K562 (cell line): ENCODE results near the gene BACH1. TPM values are rescaled to one million over a fixed set of nuclear protein-coding genes. Genes with fewer than 3 reads are reported as not detected.

Source experiments
- ATAC-seq: fragments of 200-7000 bp; cut with Tn5 transposase; 3 replicates; pipeline ENCODE4 v1.9.1; 2020; ENCODE audit warnings: moderate library complexity
- BruUV-seq: library from RNA; stranded (reverse); fragments of 400-500 nt; replicated peaks from 2 replicates; lab custom pipeline; 2021; lab: Mats Ljungman, UMichigan
- CTCF ChIA-PET: fragments of 300-600 bp; formaldehyde crosslinking; extraction: SDS; loops from one replicate; lab custom pipeline; 2021; ENCODE audit warnings: low intra/inter-chr PET ratio; lab: Yijun Ruan, JAX
- POLR2A ChIA-PET: fragments of 300-600, 350-650 bp; sonication (Branson Sonifier 250); formaldehyde crosslinking; extraction: SDS; loops from one replicate; lab custom pipeline; 2021; ENCODE audit warnings: antibody characterized with exemption, inconsistent platforms; lab: Yijun Ruan, JAX
- DNase-seq, 4 experiments: peaks; one replicate each; pipeline versions ENCODE4 v3.0.0 to v3.0.0-alpha.2; 2011 to 2018; ENCODE audit warnings: low spot score in 3 of 4, mixed read lengths in 3 of 4; ENCODE audit errors: extremely low read depth in 1 of 4
- FAIRE-seq: peaks from 2 replicates; lab custom pipeline; 2011; peaks lifted over from hg19 to GRCh38; lab: Jason Lieb, UNC
- H2AFZ ChIP-seq: 2 replicates; pipeline ENCODE4 v1.6.0; 2011; ENCODE audit warnings: low read depth, low read length, control low read depth, inconsistent platforms
- H3K27ac ChIP-seq: fragments of 200-600 bp; 3 replicates; pipeline ENCODE4 v1.8.0; 2011; ENCODE audit warnings: low read depth, mild to moderate bottlenecking, control low read depth, inconsistent platforms, low read length, moderate library complexity, mixed read lengths; ENCODE audit errors: extremely low read depth
- H3K27me3 ChIP-seq, 2 experiments: fragments of 300-600 bp in 1 of 2; 2 replicates in 1 of 2; 3 replicates in 1 of 2; pipeline versions ENCODE4 v1.6.0 to v1.8.0; 2011; ENCODE audit warnings: inconsistent platforms in 2 of 2, low read length in 2 of 2, mild to moderate bottlenecking in 1 of 2, mixed read lengths in 1 of 2, moderate library complexity in 1 of 2; ENCODE audit not compliant: control insufficient read depth in 2 of 2, insufficient read depth in 2 of 2
- H3K36me3 ChIP-seq: fragments of 300-600 bp; 3 replicates; pipeline ENCODE4 v1.8.0; 2011; ENCODE audit warnings: mild to moderate bottlenecking, low read length, inconsistent platforms; ENCODE audit not compliant: control insufficient read depth, insufficient read depth
- H3K4me1 ChIP-seq, 2 experiments: fragments of 200-600 bp in 1 of 2; replicated peaks in 1 of 2; 2 replicates in 1 of 2; 3 replicates in 1 of 2; pipeline versions ENCODE4 v1.5.1 to v1.8.0; 2011; ENCODE audit warnings: inconsistent platforms in 2 of 2, low read length in 2 of 2, mild to moderate bottlenecking in 1 of 2, mixed read lengths in 1 of 2, moderate library complexity in 1 of 2; ENCODE audit not compliant: control insufficient read depth in 2 of 2, insufficient read depth in 2 of 2
- H3K4me2 ChIP-seq: 2 replicates; pipeline ENCODE4 v1.6.1; 2011; ENCODE audit warnings: low read length, control low read depth, inconsistent platforms, mixed read lengths; ENCODE audit not compliant: insufficient read depth
- H3K4me3 ChIP-seq: fragments of 200-600 bp; sonication (generic), shearing (Covaris generic); 2 replicates; pipeline ENCODE4 v1.5.1; 2016; ENCODE audit warnings: control low read depth, inconsistent platforms
- H3K79me2 ChIP-seq: fragments of 200-600 bp; 3 replicates; pipeline ENCODE4 v1.8.0; 2011; ENCODE audit warnings: low read length, inconsistent platforms; ENCODE audit not compliant: control insufficient read depth, insufficient read depth
- H3K9ac ChIP-seq, 2 experiments: 2 replicates each; pipeline versions ENCODE4 v1.6.0 to v1.6.1; 2011; ENCODE audit warnings: low read depth in 2 of 2, low read length in 2 of 2, control low read depth in 1 of 2, inconsistent platforms in 1 of 2, mild to moderate bottlenecking in 1 of 2, mixed read lengths in 1 of 2; ENCODE audit not compliant: insufficient read depth in 1 of 2
- H3K9me1 ChIP-seq: one replicate; pipeline ENCODE4 v1.6.0; 2011; ENCODE audit warnings: inconsistent platforms, mild to moderate bottlenecking, low read length, moderate library complexity; ENCODE audit not compliant: control insufficient read depth, insufficient read depth
- H3K9me3 ChIP-seq: replicated peaks from 2 replicates; pipeline ENCODE4 v1.5.1; 2011; ENCODE audit warnings: low read depth, low read length, inconsistent platforms; ENCODE audit not compliant: control insufficient read depth, insufficient read depth
- H4K20me1 ChIP-seq: replicated peaks from 2 replicates; pipeline ENCODE4 v1.6.1; 2011; ENCODE audit warnings: low read length, inconsistent platforms, mixed read lengths; ENCODE audit not compliant: control insufficient read depth, insufficient read depth
- CLOCK ChIP-seq: fragments of 250-450 bp; sonication (Bioruptor Pico); IDR thresholded peaks from 2 replicates; pipeline ENCODE4 v1.4.0; 2020; ENCODE audit warnings: mild to moderate bottlenecking, moderate library complexity, borderline replicate concordance
- DPF2 ChIP-seq: fragments of 450-650 bp; IDR thresholded peaks from 2 replicates; pipeline ENCODE4 v1.6.1; 2016
- JUND ChIP-seq, 2 experiments: IDR thresholded peaks; 2 replicates in 1 of 2; 3 replicates in 1 of 2; pipeline ENCODE4 v1.6.1; 2011; ENCODE audit warnings: borderline replicate concordance in 2 of 2, low read depth in 2 of 2, low read length in 2 of 2, improper control_type of control experiment in 1 of 2, missing biosample characterization in 1 of 2, missing genetic modification characterization in 1 of 2, missing genetic modification reagents in 1 of 2
- MNT ChIP-seq, 2 experiments: fragments of 450-650 bp; conservative IDR thresholded peaks; 2 replicates each; pipeline ENCODE4 v1.6.1; 2017; ENCODE audit warnings: mild to moderate bottlenecking in 2 of 2, moderate library complexity in 2 of 2
- PKNOX1 ChIP-seq: fragments of 450-650 bp; IDR thresholded peaks from 2 replicates; pipeline ENCODE4 v1.6.1; 2016
- ZNF165 ChIP-seq: fragments of 250-450 bp; sonication (Bioruptor Pico); IDR thresholded peaks from 2 replicates; pipeline ENCODE4 v1.4.0; 2020; ENCODE audit warnings: borderline replicate concordance
- ZNF263 ChIP-seq: sonication (generic); formaldehyde crosslinking; IDR thresholded peaks from 2 replicates; pipeline ENCODE4 v1.8.0; 2022; ENCODE audit warnings: mild to moderate bottlenecking, missing genetic modification reagents, borderline replicate concordance
- ZNF384 ChIP-seq: IDR thresholded peaks from 2 replicates; pipeline ENCODE4 v1.6.1; 2012; ENCODE audit warnings: low read depth, low read length, improper control_type of control experiment
- ZNF644 ChIP-seq: fragments of 200-800 bp; sonication (Bioruptor generic); IDR thresholded peaks from 2 replicates; pipeline ENCODE4 v1.6.1; 2016; ENCODE audit warnings: low read depth, missing genetic modification characterization, missing compliant biosample characterization
- WGBS: fragments of 100-300 bp; shearing (Covaris generic); methylation state at CpG from one replicate; pipeline ENCODE4 v1.1.6; 2016; ENCODE audit warnings: low coverage, mixed read lengths; ENCODE audit not compliant: insufficient coverage; ENCODE audit errors: missing lambda C conversion rate; 5-methylcytosine and 5-hydroxymethylcytosine counted together
- in situ Hi-C: fragments of 300-500 bp; cut with MboI; formaldehyde crosslinking; loops from 4 replicates; pipeline ENCODE4 v1.15.0; 2018; ENCODE audit warnings: inconsistent platforms, mixed read lengths
- intact Hi-C: fragments of 100-400 bp; cut with micrococcal nuclease; formaldehyde crosslinking; loops from 2 replicates; pipeline ENCODE4 v1.14.2; 2022
- polyA plus RNA-seq, 8 experiments: library from polyadenylated mRNA; depleted of rRNA in 4 of 8; stranded (reverse) in 5 of 8; unstranded in 3 of 8; fragments of >200 nt; fragmentation: Nextera tagmentation in 2 of 8; fragmentation: Illumina TruSeq in 1 of 8; extraction: Ambion mirVana in 2 of 8; extraction: Trizol in 1 of 8; gene quantifications; 2 replicates each; pipeline versions ENCODE4 v1.2.1 to v1.2.3, GENCODE V29; 2011 to 2014; ENCODE audit warnings: inconsistent platforms in 1 of 8, missing spikeins in 1 of 8
- total RNA-seq, 7 experiments: library from RNA; depleted of rRNA in 6 of 7; stranded (reverse); fragments of >200 nt in 6 of 7; fragmentation: Illumina TruSeq in 2 of 7; extraction: Trizol in 2 of 7; gene quantifications; 2 replicates each; pipeline versions ENCODE4 v1.2.1 to v1.2.3, GENCODE V29; 2011 to 2021; ENCODE audit warnings: low replicate concordance in 1 of 7

BACH1 gene
- total and polyA plus RNA-seq, 9 of the 15 experiments (the other 6 are each of a cell fraction or from before 2014, with no cell fraction given), result 10.6 to 58.5 (median 28.6) TPM

- TF ChIP-seq CLOCK (CRISPR knock-in tag) (0 out of 2 replicates have a peak, but pooled peaks have one; percentile 11), ZNF644 (tag) (no peak), DPF2 (no peak), JUND (IDR thresholded peaks at IDR 0.05; ENCODE audit: borderline replicate concordance, low read depth, low read length) (no peak), JUND (tag; IDR thresholded peaks at IDR 0.05; ENCODE audit: borderline replicate concordance, low read depth, low read length) (no peak)
Observed at GRCh38 chr21:29300807-29301138, 2.1 kb downstream of the BACH1 start (continued).

DNA sequence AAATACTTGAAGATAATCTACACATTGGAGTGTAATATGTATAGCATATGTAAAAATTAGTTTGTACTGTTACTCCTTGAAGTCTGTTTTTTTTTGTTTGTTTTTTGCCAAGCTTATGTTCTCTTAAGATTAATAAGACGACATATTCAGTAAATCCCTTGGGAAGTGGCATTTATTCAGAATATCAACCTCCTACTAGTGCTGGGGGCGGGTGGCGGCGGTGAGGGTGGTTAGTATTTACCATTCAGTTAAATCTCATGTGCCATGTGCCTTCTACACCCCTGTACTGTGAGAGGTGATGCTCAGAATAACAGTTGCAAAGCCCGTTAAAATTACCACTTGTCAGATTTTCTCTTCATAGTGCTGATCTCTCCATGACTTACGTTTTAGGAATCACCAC lies 3.0 kb downstream of the BACH1 start:
- peaks cover 16% of the 10 kb centered on the region; the same call in 2 of the 3 replicates for H3K36me3 ChIP-seq
- in situ Hi-C loops (no loop called here), intact Hi-C loops (loop anchor here (5.0 to 10.0 kb wide), 3 partner anchors 41 to 353 kb away; partner anchors contain the start of gene CCT8)
- WGBS, result 43% methylated on average over 6 of the region's 6 CpGs
- peaks cover 21 to 58% of the 10 kb centered on the region in 2 experiments for H3K4me1 ChIP-seq
- H3K9ac ChIP-seq, result peak overlapping the region in 1 of 2 experiments; percentile 98; a peak in 2 of 4 replicates
- DNase-seq (no peak), ATAC-seq (no peak), FAIRE-seq (no peak)
- H3K9me3 ChIP-seq, result no peaks in the 10 kb centered on the region
- H3K79me2 ChIP-seq, result peaks cover 76% of the 10 kb centered on the region
- peak overlapping the region; percentile 30; the same call in 1 of the 3 replicates for H3K27ac ChIP-seq
- H3K4me3 ChIP-seq, result peak overlapping the region; percentile 74; the same call in 1 of the 2 replicates
- no TSS peak for BruUV-seq
- ChIA-PET POLR2A (interaction anchor here (0.5 to 11.8 kb wide), 8 partner anchors 11 to 277 kb away, joined by 3 to 220 read pairs (median 4); partner anchors contain the start of gene USP16), CTCF (no interaction called here)
- H3K4me2 ChIP-seq, result peak overlapping the region; percentile 100
- H2AFZ ChIP-seq, result no peak overlapping the region
- peaks cover 41% of the 10 kb centered on the region for H4K20me1 ChIP-seq
- H3K9me1 ChIP-seq, result no peaks in the 10 kb centered on the region
- no peaks in the 10 kb centered on the region for H3K27me3 ChIP-seq
- TF ChIP-seq MNT (conservative IDR thresholded peaks at IDR 0.05), result 0 out of 4 replicates have a peak, but pooled peaks of 1 of the 2 experiments have one; percentile 26
- TF ChIP-seq PKNOX1, result 0 out of 2 replicates have a peak, but pooled peaks have one; percentile 2
- no peak for TF ChIP-seq ZNF384
- no peak for TF ChIP-seq ZNF263 (CRISPR knock-in tag)
- TF ChIP-seq ZNF165, result no peak
